Measurements from ENCODE around the gene ENOX2. TPM values are rescaled to one million over a fixed set of nuclear protein-coding genes. Genes with fewer than 3 reads are reported as not detected.

Gene ENOX2
- total RNA-seq, 1 experiment from 2014 or later, result 6.0 TPM

- no peaks in the 10 kb centered on the region for H3K36me3 ChIP-seq (ENCODE audit: insufficient read depth, low read length)
- no peak overlapping the region for H3K9ac ChIP-seq (ENCODE audit: low read length)
- no peak overlapping the region for H3K27ac ChIP-seq (ENCODE audit: low read length)
- no peaks in the 10 kb centered on the region for H3K4me1 ChIP-seq (ENCODE audit: low read length)
- no peak overlapping the region for H2AFZ ChIP-seq (ENCODE audit: low read length)
- H3K9me2 ChIP-seq (replicated peaks; ENCODE audit: insufficient read depth, low read length), result no peaks in the 10 kb centered on the region
- no peaks in the 10 kb centered on the region for H3K79me2 ChIP-seq (ENCODE audit: low read length)
- H3K4me3 ChIP-seq (ENCODE audit: low read length), result no peak overlapping the region
- no peaks in the 10 kb centered on the region for H3K9me3 ChIP-seq (ENCODE audit: low read length)
- no peak overlapping the region for H3K4me2 ChIP-seq (ENCODE audit: low read depth, low read length, poor library complexity, severe bottlenecking)
- no peak for DNase-seq
- no peaks in the 10 kb centered on the region; the same call in 1 of the 2 replicates for H3K27me3 ChIP-seq (ENCODE audit: low read length)
- H4K20me1 ChIP-seq (ENCODE audit: insufficient read depth, low read depth, low read length), result no peaks in the 10 kb centered on the region
These were observed 26.8 kb downstream of the ENOX2 start for GRCh38 chrX:130876226-130876625.

- Histone ChIP-seq H3K9me3 (ENCODE audit: low read length) (no peaks in the 10 kb centered on the region), H3K4me1 (ENCODE audit: low read length) (no peaks in the 10 kb centered on the region), H4K20me1 (ENCODE audit: insufficient read depth, low read depth, low read length) (no peaks in the 10 kb centered on the region), H2AFZ (ENCODE audit: low read length) (no peak overlapping the region), H3K27me3 (ENCODE audit: low read length) (no peaks in the 10 kb centered on the region), H3K9ac (ENCODE audit: low read length) (no peak overlapping the region), H3K27ac (ENCODE audit: low read length) (no peak overlapping the region), H3K4me3 (ENCODE audit: low read length) (no peak overlapping the region), H3K4me2 (ENCODE audit: low read depth, low read length, poor library complexity, severe bottlenecking) (no peak overlapping the region), H3K9me2 (replicated peaks; ENCODE audit: insufficient read depth, low read length) (no peaks in the 10 kb centered on the region), H3K79me2 (ENCODE audit: low read length) (no peaks in the 10 kb centered on the region), H3K36me3 (ENCODE audit: insufficient read depth, low read length) (no peaks in the 10 kb centered on the region)
- no peak for DNase-seq
These were observed 28.3 kb downstream of the ENOX2 start for GRCh38 chrX:130874751-130875150.

- Histone ChIP-seq H3K9ac (ENCODE audit: low read length) (no peak overlapping the region), H3K79me2 (ENCODE audit: low read length) (no peaks in the 10 kb centered on the region), H3K9me2 (replicated peaks; ENCODE audit: insufficient read depth, low read length) (no peaks in the 10 kb centered on the region), H3K4me2 (ENCODE audit: low read depth, low read length, poor library complexity, severe bottlenecking) (no peak overlapping the region), H3K4me3 (ENCODE audit: low read length) (no peak overlapping the region), H2AFZ (ENCODE audit: low read length) (no peak overlapping the region), H3K36me3 (ENCODE audit: insufficient read depth, low read length) (no peaks in the 10 kb centered on the region), H3K27me3 (ENCODE audit: low read length) (no peaks in the 10 kb centered on the region), H3K4me1 (ENCODE audit: low read length) (no peaks in the 10 kb centered on the region), H4K20me1 (ENCODE audit: insufficient read depth, low read depth, low read length) (0 out of 2 replicates have a peak, but pooled peaks cover 6% of the 10 kb centered on the region), H3K27ac (ENCODE audit: low read length) (no peak overlapping the region), H3K9me3 (ENCODE audit: low read length) (no peaks in the 10 kb centered on the region)
- no peak for DNase-seq
These were observed 33.8 kb downstream of the ENOX2 start for GRCh38 chrX:130869239-130869638.

GRCh38 chrX:130861462-130861861 lies 41.5 kb downstream of the ENOX2 start:
- no peak overlapping the region for H2AFZ ChIP-seq (ENCODE audit: low read length)
- H3K9me3 ChIP-seq (ENCODE audit: low read length), result no peaks in the 10 kb centered on the region
- no peaks in the 10 kb centered on the region for H3K79me2 ChIP-seq (ENCODE audit: low read length)
- H3K9ac ChIP-seq (ENCODE audit: low read length), result no peak overlapping the region
- no peaks in the 10 kb centered on the region for H3K27me3 ChIP-seq (ENCODE audit: low read length)
- H4K20me1 ChIP-seq (ENCODE audit: insufficient read depth, low read depth, low read length), result 0 out of 2 replicates have a peak, but pooled peaks cover 11% of the 10 kb centered on the region
- no peaks in the 10 kb centered on the region for H3K4me1 ChIP-seq (ENCODE audit: low read length)
- DNase-seq, result no peak
- H3K4me2 ChIP-seq (ENCODE audit: low read depth, low read length, poor library complexity, severe bottlenecking), result no peak overlapping the region
- no peak overlapping the region for H3K27ac ChIP-seq (ENCODE audit: low read length)
- H3K4me3 ChIP-seq (ENCODE audit: low read length), result no peak overlapping the region
- H3K36me3 ChIP-seq (ENCODE audit: insufficient read depth, low read length), result no peaks in the 10 kb centered on the region
- H3K9me2 ChIP-seq (replicated peaks; ENCODE audit: insufficient read depth, low read length), result no peaks in the 10 kb centered on the region

- Histone ChIP-seq H3K27me3 (ENCODE audit: low read length) (no peaks in the 10 kb centered on the region), H2AFZ (ENCODE audit: low read length) (no peak overlapping the region), H3K9me3 (ENCODE audit: low read length) (no peaks in the 10 kb centered on the region), H3K4me1 (ENCODE audit: low read length) (no peaks in the 10 kb centered on the region), H3K27ac (ENCODE audit: low read length) (no peak overlapping the region), H3K36me3 (ENCODE audit: insufficient read depth, low read length) (no peaks in the 10 kb centered on the region), H3K79me2 (ENCODE audit: low read length) (no peaks in the 10 kb centered on the region), H3K4me3 (ENCODE audit: low read length) (no peak overlapping the region), H4K20me1 (ENCODE audit: insufficient read depth, low read depth, low read length) (0 out of 2 replicates have a peak, but pooled peaks cover 3% of the 10 kb centered on the region), H3K4me2 (ENCODE audit: low read depth, low read length, poor library complexity, severe bottlenecking) (no peak overlapping the region), H3K9me2 (replicated peaks; ENCODE audit: insufficient read depth, low read length) (no peaks in the 10 kb centered on the region), H3K9ac (ENCODE audit: low read length) (no peak overlapping the region)
- no peak for DNase-seq
These were observed 45.8 kb downstream of the ENOX2 start for GRCh38 chrX:130857207-130857606.

GRCh38 chrX:130851569-130851968 lies 51.4 kb downstream of the ENOX2 start:
- Histone ChIP-seq H3K4me3 (ENCODE audit: low read length) (no peak overlapping the region), H3K9ac (ENCODE audit: low read length) (no peak overlapping the region), H2AFZ (ENCODE audit: low read length) (no peak overlapping the region), H3K27me3 (ENCODE audit: low read length) (no peaks in the 10 kb centered on the region), H3K9me2 (replicated peaks; ENCODE audit: insufficient read depth, low read length) (no peaks in the 10 kb centered on the region), H4K20me1 (ENCODE audit: insufficient read depth, low read depth, low read length) (0 out of 2 replicates have a peak, but pooled peaks cover 3% of the 10 kb centered on the region), H3K36me3 (ENCODE audit: insufficient read depth, low read length) (no peaks in the 10 kb centered on the region), H3K4me2 (ENCODE audit: low read depth, low read length, poor library complexity, severe bottlenecking) (no peak overlapping the region), H3K27ac (ENCODE audit: low read length) (no peak overlapping the region), H3K4me1 (ENCODE audit: low read length) (no peaks in the 10 kb centered on the region), H3K9me3 (ENCODE audit: low read length) (no peaks in the 10 kb centered on the region), H3K79me2 (ENCODE audit: low read length) (no peaks in the 10 kb centered on the region)
- DNase-seq, result no peak

GRCh38 chrX:130848763-130849162 lies 54.2 kb downstream of the ENOX2 start:
- Histone ChIP-seq H3K4me3 (ENCODE audit: low read length) (no peak overlapping the region), H3K4me1 (ENCODE audit: low read length) (no peaks in the 10 kb centered on the region), H3K36me3 (ENCODE audit: insufficient read depth, low read length) (no peaks in the 10 kb centered on the region), H3K27me3 (ENCODE audit: low read length) (no peaks in the 10 kb centered on the region), H3K79me2 (ENCODE audit: low read length) (no peaks in the 10 kb centered on the region), H2AFZ (ENCODE audit: low read length) (no peak overlapping the region), H4K20me1 (ENCODE audit: insufficient read depth, low read depth, low read length) (peaks cover 6% of the 10 kb centered on the region; the same call in 1 of the 2 replicates), H3K9me3 (ENCODE audit: low read length) (no peaks in the 10 kb centered on the region), H3K27ac (ENCODE audit: low read length) (no peak overlapping the region), H3K9ac (ENCODE audit: low read length) (no peak overlapping the region), H3K9me2 (replicated peaks; ENCODE audit: insufficient read depth, low read length) (no peaks in the 10 kb centered on the region), H3K4me2 (ENCODE audit: low read depth, low read length, poor library complexity, severe bottlenecking) (no peak overlapping the region)
- DNase-seq, result no peak

- no peak overlapping the region for H3K4me3 ChIP-seq (ENCODE audit: low read length)
These were observed 56.3 kb downstream of the ENOX2 start for GRCh38 chrX:130846746-130847145.

GRCh38 chrX:130841776-130842175 lies 61.2 kb downstream of the ENOX2 start:
- Histone ChIP-seq H3K79me2 (ENCODE audit: low read length) (no peaks in the 10 kb centered on the region), H3K4me1 (ENCODE audit: low read length) (no peaks in the 10 kb centered on the region), H3K27me3 (ENCODE audit: low read length) (no peaks in the 10 kb centered on the region), H3K4me2 (ENCODE audit: low read depth, low read length, poor library complexity, severe bottlenecking) (no peak overlapping the region), H3K9ac (ENCODE audit: low read length) (no peak overlapping the region), H4K20me1 (ENCODE audit: insufficient read depth, low read depth, low read length) (peaks cover 22% of the 10 kb centered on the region; the same call in 1 of the 2 replicates), H3K9me3 (ENCODE audit: low read length) (no peaks in the 10 kb centered on the region), H2AFZ (ENCODE audit: low read length) (no peak overlapping the region), H3K4me3 (ENCODE audit: low read length) (no peak overlapping the region), H3K9me2 (replicated peaks; ENCODE audit: insufficient read depth, low read length) (no peaks in the 10 kb centered on the region), H3K27ac (ENCODE audit: low read length) (no peak overlapping the region), H3K36me3 (ENCODE audit: insufficient read depth, low read length) (no peaks in the 10 kb centered on the region)
- DNase-seq, result no peak

More at GRCh38 chrX:130846746-130847145, 56.3 kb downstream of the ENOX2 start:
- Histone ChIP-seq H3K4me1 (ENCODE audit: low read length) (no peaks in the 10 kb centered on the region), H3K9ac (ENCODE audit: low read length) (no peak overlapping the region), H3K9me3 (ENCODE audit: low read length) (no peaks in the 10 kb centered on the region), H3K79me2 (ENCODE audit: low read length) (no peaks in the 10 kb centered on the region), H3K27ac (ENCODE audit: low read length) (no peak overlapping the region), H3K9me2 (replicated peaks; ENCODE audit: insufficient read depth, low read length) (no peaks in the 10 kb centered on the region), H3K27me3 (ENCODE audit: low read length) (no peaks in the 10 kb centered on the region), H2AFZ (ENCODE audit: low read length) (no peak overlapping the region), H4K20me1 (ENCODE audit: insufficient read depth, low read depth, low read length) (peaks cover 13% of the 10 kb centered on the region; the same call in 1 of the 2 replicates), H3K4me2 (ENCODE audit: low read depth, low read length, poor library complexity, severe bottlenecking) (no peak overlapping the region), H3K36me3 (ENCODE audit: insufficient read depth, low read length) (no peaks in the 10 kb centered on the region)
- DNase-seq, result no peak

Data from Karpas-422 (cell line).